Panc1 (cell line): ENCODE measurements around the gene VAMP2.

Experiments used
- CTCF ChIP-seq: fragments of 450-650 bp; IDR thresholded peaks from 2 replicates; pipeline ENCODE4 v1.5.1; 2017; ENCODE audit warnings: mild to moderate bottlenecking
- POLR2AphosphoS5 ChIP-seq: IDR thresholded peaks from 2 replicates; pipeline ENCODE4 v1.6.1; 2012; ENCODE audit warnings: mild to moderate bottlenecking, low read depth, low read length, moderate library complexity
- REST ChIP-seq, 2 experiments: IDR thresholded peaks; 2 replicates each; pipeline ENCODE4 v1.6.1; 2011 to 2012; ENCODE audit warnings: low read depth in 2 of 2, control low read depth in 1 of 2, low read length in 1 of 2, mild to moderate bottlenecking in 1 of 2, moderate library complexity in 1 of 2; ENCODE audit not compliant: insufficient read depth in 1 of 2
- SIN3A ChIP-seq: IDR thresholded peaks from 2 replicates; pipeline ENCODE4 v1.6.1; 2012; ENCODE audit warnings: low read depth, mild to moderate bottlenecking, low read length, moderate library complexity, borderline replicate concordance; ENCODE audit not compliant: insufficient read depth

GRCh38 chr17:8117367-8117979 lies 45.3 kb downstream of the VAMP2 start:
- TF ChIP-seq CTCF (no peak), REST (IDR thresholded peaks at IDR 0.05; ENCODE audit: insufficient read depth in 1 of 2, low read depth in 2 of 2, low read length in 1 of 2) (no peak), POLR2AphosphoS5 (no peak), SIN3A (no peak)
